ENCODE data around the gene PCDHGC5.

The PCDHGC5 gene

DNA sequence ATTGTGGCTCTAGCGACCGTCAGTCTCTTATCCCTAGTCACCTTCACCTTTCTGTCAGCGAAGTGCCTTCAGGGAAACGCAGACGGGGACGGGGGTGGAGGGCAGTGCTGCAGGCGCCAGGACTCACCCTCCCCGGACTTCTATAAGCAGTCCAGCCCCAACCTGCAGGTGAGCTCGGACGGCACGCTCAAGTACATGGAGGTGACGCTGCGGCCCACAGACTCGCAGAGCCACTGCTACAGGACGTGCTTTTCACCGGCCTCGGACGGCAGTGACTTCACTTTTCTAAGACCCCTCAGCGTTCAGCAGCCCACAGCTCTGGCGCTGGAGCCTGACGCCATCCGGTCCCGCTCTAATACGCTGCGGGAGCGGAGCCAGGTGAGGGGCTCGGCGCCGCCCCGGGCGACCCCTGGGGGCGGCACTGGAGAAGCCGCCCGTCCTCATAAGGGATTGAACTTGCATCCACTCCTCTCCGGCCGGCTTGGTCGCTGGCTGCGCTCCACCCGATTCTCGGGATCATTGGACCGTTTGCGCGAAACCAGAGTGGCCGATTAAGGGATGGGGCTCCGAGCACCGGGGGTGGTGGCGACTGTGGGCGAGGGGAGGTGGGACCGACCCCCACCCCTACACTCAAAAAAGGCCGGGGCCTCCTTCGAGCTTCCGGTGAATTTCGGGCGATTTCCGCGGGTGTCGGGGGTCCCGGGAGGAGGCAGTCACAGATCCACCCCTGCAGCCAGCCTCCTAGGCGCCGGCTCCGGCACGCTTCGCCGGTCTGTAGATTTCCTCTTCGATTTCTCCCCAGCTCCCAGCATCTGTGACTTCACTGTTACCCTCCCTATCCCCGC lies 2.7 kb downstream of the PCDHGC5 start:
- DNase-seq = no peak

- no peak for DNase-seq
Observed at GRCh38 chr5:141492168-141492885, 3.4 kb downstream of the PCDHGC5 start.

DNA sequence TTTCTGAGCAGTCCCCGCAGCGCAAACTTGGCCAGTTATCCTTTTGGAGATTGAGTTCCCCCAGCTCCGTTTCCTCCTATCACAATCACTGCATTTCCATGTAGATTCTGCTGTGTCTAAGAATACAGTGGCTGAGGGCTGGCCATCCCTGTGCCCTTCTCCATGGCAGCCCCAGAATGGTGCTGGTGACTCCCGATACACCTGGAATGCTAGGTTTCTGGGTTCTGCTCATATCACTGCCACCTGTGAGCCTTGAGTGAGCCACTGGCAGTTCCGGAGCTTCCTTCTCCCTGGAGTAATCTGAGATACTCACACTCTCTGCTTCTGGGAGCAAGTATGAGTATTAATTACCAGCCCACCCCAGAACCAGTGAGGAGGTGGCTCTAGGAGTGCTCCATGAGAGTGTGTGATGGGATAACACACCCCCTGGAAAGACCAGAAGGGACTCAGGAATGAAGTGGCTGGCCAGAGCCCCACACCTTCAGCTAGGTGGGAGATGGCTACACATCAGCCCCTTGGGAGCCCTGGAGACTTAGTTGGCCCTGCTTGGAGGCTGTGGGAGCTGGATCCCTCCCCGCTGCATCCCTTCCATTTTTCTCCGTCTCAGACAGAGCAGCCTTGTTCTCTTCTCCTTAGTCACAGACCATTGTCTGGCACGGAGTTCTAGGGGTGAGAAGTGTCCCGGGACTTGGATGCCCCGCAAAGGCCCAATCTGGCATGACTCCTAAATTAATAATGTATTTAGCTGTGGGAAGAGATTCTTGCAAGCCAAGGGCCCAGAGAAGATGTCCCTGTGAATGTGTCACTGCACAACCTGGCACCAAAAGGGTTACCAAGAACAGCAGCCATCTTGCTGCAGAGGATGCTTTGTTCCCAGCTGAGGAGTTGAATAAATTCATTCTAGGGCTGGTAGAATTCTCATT lies 4.9 kb downstream of the PCDHGC5 start:
- no peak for DNase-seq

DNA sequence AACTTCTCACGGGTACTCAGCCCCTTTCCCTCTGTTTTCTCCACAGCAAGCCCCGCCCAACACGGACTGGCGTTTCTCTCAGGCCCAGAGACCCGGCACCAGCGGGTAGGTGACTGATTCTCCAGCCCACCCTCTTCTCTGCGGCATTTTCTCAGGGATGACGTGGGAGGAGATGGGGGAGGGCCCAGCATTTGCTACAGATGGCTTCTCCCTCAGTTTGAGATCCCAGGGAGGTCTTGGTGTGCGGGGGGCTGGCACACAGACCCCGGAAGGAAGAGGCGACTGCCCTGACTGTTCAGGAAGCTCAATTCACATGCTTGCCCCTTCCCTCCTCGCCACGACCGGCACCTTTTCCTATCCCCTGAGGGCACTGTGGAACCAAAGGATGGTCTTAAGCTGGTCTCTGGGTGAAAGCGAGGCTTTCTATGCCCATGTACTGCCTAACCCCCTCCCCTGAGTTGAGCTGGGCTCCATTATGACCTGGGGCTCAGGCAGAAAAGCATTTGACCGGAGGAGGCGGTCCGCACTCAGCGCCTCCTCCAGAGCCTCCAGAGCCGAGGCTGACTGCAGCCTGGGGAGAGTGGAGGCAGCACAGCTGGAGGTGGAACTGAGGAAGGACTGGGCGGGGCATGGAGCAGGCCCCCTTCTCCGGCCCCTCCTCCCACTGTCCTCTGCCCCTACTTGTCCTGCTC lies 6.0 kb downstream of the PCDHGC5 start:
- no peak for DNase-seq

DNA sequence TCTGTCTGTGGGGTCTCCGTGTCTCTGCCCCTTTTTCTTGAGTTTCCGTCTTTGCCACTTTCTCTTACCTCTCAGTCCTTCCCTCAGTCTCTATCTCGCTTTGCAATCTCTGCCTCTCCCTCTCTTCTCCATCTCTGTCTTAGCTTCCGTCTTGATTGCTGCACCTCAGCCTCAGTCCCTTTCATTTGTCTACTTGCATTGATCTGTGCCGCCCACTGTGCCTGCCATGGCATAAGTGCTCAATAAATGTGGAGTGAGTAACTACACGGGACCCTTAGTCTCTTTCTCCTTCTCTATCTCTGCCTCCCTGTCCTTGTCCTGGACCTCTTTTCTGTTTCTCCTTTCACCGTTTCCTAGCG lies 6.6 kb downstream of the PCDHGC5 start:
- DNase-seq = no peak

GRCh38 chr5:141496038-141496437 lies 7.2 kb downstream of the PCDHGC5 start:
- DNase-seq = peak in 1 of 3 experiments; percentile 31

DNA sequence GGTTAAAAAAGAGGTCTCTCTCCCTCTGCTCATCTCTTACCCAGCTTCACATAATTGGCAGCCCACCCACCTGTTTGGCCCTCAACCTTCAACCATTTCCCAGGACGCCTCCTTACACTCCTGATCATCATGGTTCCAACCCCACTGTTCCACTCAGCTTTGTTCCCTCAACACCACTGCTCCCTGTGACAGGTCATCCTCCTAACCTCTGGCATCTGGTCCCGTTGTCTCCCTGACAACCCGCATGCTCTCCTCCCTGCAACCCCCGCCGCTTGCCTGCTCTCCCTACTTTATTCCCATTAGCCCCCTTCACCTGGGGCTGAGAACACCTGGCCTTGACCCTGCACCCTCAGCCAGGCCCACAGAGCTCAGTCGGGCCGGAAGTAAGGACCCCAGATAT lies 12.9 kb downstream of the PCDHGC5 start:
- no peak for DNase-seq

DNA sequence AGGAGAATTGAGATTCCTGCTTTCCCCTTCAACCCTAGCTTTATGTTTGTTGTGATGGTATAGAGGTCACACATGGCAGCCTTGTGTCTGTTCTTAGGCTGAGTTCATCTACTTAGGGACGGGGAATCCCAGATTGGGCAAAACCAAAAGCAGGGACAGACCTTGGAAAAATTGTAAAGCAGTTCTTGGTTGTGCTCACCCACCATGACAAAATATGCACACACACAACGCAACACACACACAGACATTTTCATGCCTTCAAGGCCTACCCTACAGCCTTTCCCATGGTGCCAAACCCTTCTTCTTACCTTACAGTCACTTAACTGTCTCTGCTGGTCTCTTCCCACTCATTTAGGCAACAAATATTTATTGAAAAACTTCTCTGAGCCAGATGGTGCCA lies 14.8 kb downstream of the PCDHGC5 start:
- no peak for DNase-seq

DNA sequence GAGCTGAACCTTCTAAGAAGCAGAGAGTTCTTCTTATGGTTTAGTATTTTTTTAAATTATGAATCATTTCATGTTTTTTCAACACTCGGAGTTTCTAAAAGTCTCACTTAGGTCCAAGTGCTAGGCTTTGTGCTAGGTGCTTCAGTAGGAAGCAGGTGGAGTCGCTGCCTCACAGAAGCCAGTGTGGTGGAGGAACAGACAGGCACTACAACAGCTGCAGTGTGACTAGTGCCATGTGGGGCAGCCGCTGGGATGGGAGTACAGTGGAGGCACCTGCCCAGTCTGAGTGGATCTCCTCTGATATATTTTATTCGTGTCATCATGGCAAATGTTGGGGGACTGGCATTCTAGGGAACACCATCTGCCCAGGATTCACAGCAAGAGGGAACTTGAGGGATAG lies 15.3 kb downstream of the PCDHGC5 start:
- no peak for DNase-seq

DNA sequence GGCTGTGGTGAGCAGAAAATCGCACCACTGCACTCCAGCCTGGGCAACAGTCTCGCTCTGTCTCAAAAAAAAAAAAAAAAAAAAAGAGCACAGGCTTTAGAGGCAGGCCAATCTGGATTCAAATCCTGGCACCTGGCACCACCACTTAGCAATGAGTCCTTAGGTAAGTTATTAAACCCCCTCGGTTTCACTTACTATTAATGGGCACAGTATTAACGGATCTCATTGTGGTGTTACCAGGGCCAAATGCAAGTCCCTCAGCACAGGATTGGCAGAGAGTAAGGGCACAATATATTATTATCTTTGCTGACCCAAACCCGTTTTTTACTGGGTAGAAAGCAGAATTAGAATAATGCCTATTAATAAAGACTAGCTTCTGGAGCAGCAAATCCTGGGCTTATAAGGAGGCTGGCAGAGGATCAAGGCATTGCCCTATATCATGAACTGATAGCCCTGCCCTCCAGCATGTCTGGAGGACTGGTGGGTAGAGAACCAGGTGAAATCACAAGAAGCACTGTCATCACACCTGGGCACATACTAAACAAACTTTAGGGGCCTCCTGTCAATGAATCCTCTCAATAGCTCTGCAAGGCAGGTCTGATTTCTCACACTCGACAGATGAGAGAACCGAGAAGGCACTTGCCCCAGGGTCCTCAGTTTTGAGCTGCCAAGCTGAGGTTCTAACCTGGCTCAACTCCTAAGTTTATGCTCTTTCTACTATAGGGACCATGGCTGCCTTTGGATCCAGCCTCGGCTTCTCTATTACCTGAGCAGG lies 17.7 kb downstream of the PCDHGC5 start:
- no peak for DNase-seq

DNA sequence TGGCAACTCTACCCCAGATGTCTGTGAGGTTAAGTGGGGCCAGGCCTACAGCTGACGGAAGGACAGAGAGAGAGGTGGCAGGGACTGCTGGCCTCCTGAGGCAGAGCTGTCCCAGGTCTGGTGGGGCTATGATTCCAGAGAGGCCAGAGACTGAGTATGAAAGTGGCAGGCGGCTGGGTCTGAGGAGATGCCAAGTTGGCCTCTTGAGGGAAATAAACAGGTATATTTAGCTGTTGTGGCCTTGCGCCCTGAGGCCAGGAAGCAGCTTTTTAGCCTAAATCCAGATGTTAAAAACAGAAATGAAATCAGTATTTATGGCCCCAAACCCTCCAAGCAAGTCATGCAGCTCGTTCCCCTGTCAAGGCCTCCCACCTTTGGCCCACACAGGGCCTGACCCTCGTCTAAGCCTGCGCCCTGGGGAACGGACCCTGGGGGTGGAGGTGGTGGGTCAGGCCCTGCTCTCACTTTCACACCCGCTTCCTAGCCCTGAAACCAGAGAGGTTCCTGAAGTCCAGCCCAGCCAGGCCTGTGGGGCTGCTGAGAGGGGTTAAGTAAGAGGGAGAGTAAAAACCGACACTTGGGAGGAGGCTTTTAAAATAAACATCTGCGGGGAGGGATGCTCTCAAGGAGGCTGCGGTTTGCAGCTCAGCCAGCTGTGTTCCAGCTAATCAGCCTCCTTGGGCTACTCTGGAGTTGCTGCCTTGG lies 18.7 kb downstream of the PCDHGC5 start:
- no peak for DNase-seq

- no peak for DNase-seq
Observed at GRCh38 chr5:141508440-141508797, 19.5 kb downstream of the PCDHGC5 start.

DNA sequence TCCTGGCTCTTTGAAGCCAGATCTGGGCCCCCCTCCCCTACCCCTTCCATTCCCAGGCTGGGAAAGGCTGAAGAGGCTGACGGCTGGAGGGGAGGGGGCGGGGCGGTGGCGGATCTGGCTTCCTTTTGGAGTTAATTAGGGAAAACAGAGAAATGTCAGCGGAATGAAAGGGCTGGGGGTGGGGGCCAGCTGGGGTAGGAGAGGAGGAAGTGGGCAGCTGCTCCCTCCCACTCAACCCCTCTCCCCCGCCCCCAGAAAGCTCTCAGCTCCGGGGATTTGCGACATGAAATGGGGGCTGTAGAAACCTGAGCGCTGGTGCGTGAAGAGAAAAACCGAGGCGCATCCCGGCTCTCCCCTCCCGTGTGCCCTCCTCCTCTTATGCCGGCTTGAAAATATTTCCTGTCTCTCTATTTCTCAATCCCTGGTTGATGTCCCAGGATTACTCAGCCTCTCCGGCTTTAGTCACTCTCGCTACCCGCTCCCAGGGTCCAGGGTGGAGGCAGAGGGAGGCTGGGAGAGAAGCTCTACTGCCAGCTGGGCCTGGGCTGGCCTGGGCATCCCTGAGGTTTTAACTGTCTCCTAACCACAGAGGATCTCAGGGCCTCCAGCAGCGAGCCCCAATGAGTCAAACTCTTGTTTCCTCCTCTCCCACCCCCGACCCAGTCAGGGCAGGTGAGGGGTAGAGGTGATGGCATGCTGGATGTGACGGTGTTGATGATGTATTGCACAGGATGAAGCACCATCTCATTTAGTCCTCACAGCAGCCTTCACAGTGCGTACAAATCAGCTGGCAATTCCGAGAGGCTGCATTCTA lies 20.1 kb downstream of the PCDHGC5 start:
- peak; percentile 14 to 47 (median 35) for DNase-seq

DNA sequence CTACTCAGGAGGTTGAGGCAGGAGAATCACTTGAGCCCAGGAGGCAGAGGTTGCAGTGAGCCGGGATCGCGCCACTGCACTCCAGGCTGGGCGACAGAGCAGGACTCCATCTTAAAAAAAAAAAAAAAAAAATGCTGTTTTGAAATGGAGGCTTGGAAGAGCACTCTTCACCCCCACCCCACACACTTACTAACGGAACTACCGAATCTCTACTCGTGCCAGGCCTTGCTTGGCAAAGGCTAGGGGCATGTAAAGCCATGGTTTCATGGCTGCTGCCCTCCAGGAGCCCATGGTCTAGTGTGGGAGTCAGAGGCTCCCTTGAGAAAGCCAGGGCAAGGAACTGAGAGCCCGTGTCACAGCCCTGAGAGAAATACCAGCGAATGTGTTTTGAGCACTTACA lies 21.3 kb downstream of the PCDHGC5 start:
- no peak for DNase-seq

GRCh38 chr5:141510850-141511601 lies 22.1 kb downstream of the PCDHGC5 start:
- DNase-seq = no peak

- DNase-seq = no peak
Observed at GRCh38 chr5:141511771-141512325, 23.0 kb downstream of the PCDHGC5 start.

DNA sequence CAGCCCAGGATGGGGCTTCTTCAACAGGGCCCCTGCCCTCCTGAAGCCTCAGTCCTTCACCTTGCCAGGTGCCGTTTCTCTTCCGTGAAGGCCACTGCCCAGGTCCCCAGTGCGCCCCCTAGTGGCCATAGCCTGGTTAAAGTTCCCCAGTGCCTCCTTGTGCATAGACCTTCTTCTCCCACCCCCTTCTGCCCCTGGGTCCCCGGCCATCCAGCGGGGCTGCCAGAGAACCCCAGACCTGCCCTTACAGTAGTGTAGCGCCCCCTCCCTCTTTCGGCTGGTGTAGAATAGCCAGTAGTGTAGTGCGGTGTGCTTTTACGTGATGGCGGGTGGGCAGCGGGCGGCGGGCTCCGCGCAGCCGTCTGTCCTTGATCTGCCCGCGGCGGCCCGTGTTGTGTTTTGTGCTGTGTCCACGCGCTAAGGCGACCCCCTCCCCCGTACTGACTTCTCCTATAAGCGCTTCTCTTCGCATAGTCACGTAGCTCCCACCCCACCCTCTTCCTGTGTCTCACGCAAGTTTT lies 23.6 kb downstream of the PCDHGC5 start:
- DNase-seq = peak in 2 of 3 experiments; percentile 1 to 86

DNA sequence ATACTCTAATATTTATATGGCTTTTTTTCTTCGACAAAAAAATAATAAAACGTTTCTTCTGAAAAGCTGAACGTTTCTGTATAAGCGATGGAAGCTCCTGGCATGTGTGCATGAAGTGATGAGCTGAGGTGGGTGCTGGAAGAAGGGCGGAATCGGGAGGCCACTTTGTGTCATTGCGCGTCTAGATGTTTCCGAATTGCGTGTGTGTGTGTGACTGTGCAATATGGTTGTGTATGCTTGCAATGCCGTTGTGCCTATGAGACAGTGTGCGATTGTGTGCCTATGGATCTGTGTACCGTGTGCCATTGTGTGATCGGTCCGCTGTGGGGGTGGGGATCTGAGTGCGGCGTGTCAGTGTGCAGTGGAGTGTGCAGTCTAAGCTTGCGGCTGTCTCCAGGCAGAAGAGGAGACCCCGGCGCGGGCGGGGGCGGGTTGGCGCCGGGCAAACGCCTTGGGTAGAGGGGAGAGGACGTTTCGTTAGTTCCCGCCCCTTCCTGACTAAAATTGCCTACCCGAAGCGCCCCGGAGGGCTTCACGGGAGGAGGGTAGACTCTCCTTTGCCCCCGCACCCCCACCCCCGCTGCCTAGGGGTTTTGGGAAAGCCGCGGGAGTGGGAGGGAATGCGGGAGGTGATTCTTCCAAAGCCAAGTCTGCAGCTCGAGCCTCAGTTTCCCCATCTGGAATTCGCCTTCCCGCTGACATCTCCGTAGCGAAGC lies 24.2 kb downstream of the PCDHGC5 start:
- peak in 1 of 3 experiments; percentile 64 for DNase-seq
